Suprapubic skin (tissue), 4 donors: ENCODE data around the gene FIP1L1. TPM values are rescaled to one million over a fixed set of nuclear protein-coding genes. Genes with fewer than 3 reads are reported as not detected.

Experiments
- DNase-seq, 2 donors: peaks; one replicate each; pipeline ENCODE4 v3.0.0-alpha.2; 2019; ENCODE audit warnings: low spot score in 2 of 2
- H3K27ac ChIP-seq: fragments of 200-600 bp; sonication (generic); one replicate; pipeline ENCODE4 v1.5.1; 2019
- H3K27me3 ChIP-seq: fragments of 200-600 bp; sonication (generic); one replicate; pipeline ENCODE4 v1.5.1; 2019
- H3K36me3 ChIP-seq: fragments of 200-600 bp; sonication (generic); one replicate; pipeline ENCODE4 v1.5.1; 2019
- H3K4me1 ChIP-seq: fragments of 200-600 bp; sonication (generic); one replicate; pipeline ENCODE4 v1.5.1; 2019
- H3K4me3 ChIP-seq: fragments of 200-600 bp; sonication (generic); one replicate; pipeline ENCODE4 v1.5.1; 2019; ENCODE audit warnings: mild to moderate bottlenecking
- H3K9me3 ChIP-seq: fragments of 200-600 bp; sonication (generic); one replicate; pipeline ENCODE4 v1.5.1; 2019
- CTCF ChIP-seq, 2 donors: fragments of 200-600 bp in 1 of 2; fragments of 450-650 bp in 1 of 2; sonication (generic) in 1 of 2; IDR thresholded peaks; one replicate each; pipeline ENCODE4 v1.5.1; 2016 to 2019; ENCODE audit warnings: antibody characterized with exemption in 2 of 2, mild to moderate bottlenecking in 1 of 2, moderate library complexity in 1 of 2
- EP300 ChIP-seq: sonication (generic); formaldehyde crosslinking; IDR thresholded peaks from one replicate; pipeline ENCODE4 v1.6.1; 2017; ENCODE audit warnings: antibody characterized with exemption
- POLR2A ChIP-seq, 2 donors: fragments of 450-650 bp; IDR thresholded peaks; one replicate each; pipeline ENCODE4 v1.6.1; 2017; ENCODE audit warnings: antibody characterized with exemption in 2 of 2, mild to moderate bottlenecking in 2 of 2, moderate library complexity in 2 of 2
- POLR2AphosphoS5 ChIP-seq, 3 donors: sonication (generic); formaldehyde crosslinking; IDR thresholded peaks; one replicate each; pipeline ENCODE4 v1.6.1; 2017; ENCODE audit warnings: antibody characterized with exemption in 3 of 3
- WGBS: methylation state at CpG from one replicate; pipeline ENCODE4 v1.1.5; 2018; 5-methylcytosine and 5-hydroxymethylcytosine counted together
- total RNA-seq, 4 donors: library from RNA; depleted of rRNA; stranded (reverse); fragments of >200 nt; gene quantifications; one replicate each; pipeline ENCODE4 v1.1.0, GENCODE V29; 2016

Gene FIP1L1
- total RNA-seq, 4 donors from 2014 or later, result 33.8 to 57.5 (median 46.6) TPM

GRCh38 chr4:53487766-53488165, 110.3 kb downstream of the FIP1L1 start:
- Histone ChIP-seq H3K27ac (no peak overlapping the region), H3K36me3 (no peaks in the 10 kb centered on the region), H3K4me1 (peaks cover 11% of the 10 kb centered on the region), H3K27me3 (no peaks in the 10 kb centered on the region), H3K4me3 (no peak overlapping the region), H3K9me3 (no peaks in the 10 kb centered on the region)
- no peak for TF ChIP-seq CTCF (IDR thresholded peaks at IDR 0.05)
- no peak for TF ChIP-seq POLR2A (IDR thresholded peaks at IDR 0.05)
- no peak for TF ChIP-seq EP300
- no peak for TF ChIP-seq POLR2AphosphoS5 (IDR thresholded peaks at IDR 0.05)
- DNase-seq, result no peak

GRCh38 chr4:53489279-53489889, 111.9 kb downstream of the FIP1L1 start:
- TF ChIP-seq POLR2AphosphoS5 (IDR thresholded peaks at IDR 0.05) (no peak), POLR2A (IDR thresholded peaks at IDR 0.05) (no peak), CTCF (IDR thresholded peaks at IDR 0.05) (no peak), EP300 (no peak)
- H3K27ac ChIP-seq, result no peak overlapping the region
- no peak overlapping the region for H3K4me3 ChIP-seq
- H3K27me3 ChIP-seq, result no peaks in the 10 kb centered on the region
- DNase-seq, result no peak
- no peaks in the 10 kb centered on the region for H3K9me3 ChIP-seq
- no peaks in the 10 kb centered on the region for H3K36me3 ChIP-seq
- H3K4me1 ChIP-seq, result peaks cover 11% of the 10 kb centered on the region

GRCh38 chr4:53490161-53490956, 112.9 kb downstream of the FIP1L1 start:
- TF ChIP-seq POLR2A (IDR thresholded peaks at IDR 0.05) (no peak), POLR2AphosphoS5 (IDR thresholded peaks at IDR 0.05) (no peak), CTCF (IDR thresholded peaks at IDR 0.05) (no peak), EP300 (no peak)
- Histone ChIP-seq H3K27me3 (no peaks in the 10 kb centered on the region), H3K27ac (peak overlapping the region; percentile 62), H3K4me1 (peaks cover 11% of the 10 kb centered on the region), H3K4me3 (no peak overlapping the region), H3K36me3 (no peaks in the 10 kb centered on the region), H3K9me3 (no peaks in the 10 kb centered on the region)
- 61% methylated on average over 6 of the region's 6 CpGs for WGBS
- no peak for DNase-seq

- 35% methylated on average over 3 of the region's 3 CpGs for WGBS
- DNase-seq, result no peak
- TF ChIP-seq EP300 (no peak), CTCF (IDR thresholded peaks at IDR 0.05) (peak; percentile 60 to 75), POLR2AphosphoS5 (IDR thresholded peaks at IDR 0.05) (no peak)
- H3K36me3 ChIP-seq, result peaks cover 5% of the 10 kb centered on the region
- no peaks in the 10 kb centered on the region for H3K27me3 ChIP-seq
- no peaks in the 10 kb centered on the region for H3K9me3 ChIP-seq
- H3K27ac ChIP-seq, result peak overlapping the region; percentile 62
- no peak overlapping the region for H3K4me3 ChIP-seq
- H3K4me1 ChIP-seq, result peaks cover 11% of the 10 kb centered on the region
Observed at GRCh38 chr4:53490965-53491622, 113.7 kb downstream of the FIP1L1 start.

- WGBS, result 93% methylated on average over 6 of the region's 6 CpGs
- peaks cover 24% of the 10 kb centered on the region for H3K4me1 ChIP-seq
- no peak overlapping the region for H3K4me3 ChIP-seq
- TF ChIP-seq CTCF (IDR thresholded peaks at IDR 0.05), result no peak
- TF ChIP-seq POLR2AphosphoS5 (IDR thresholded peaks at IDR 0.05), result no peak
- no peak for TF ChIP-seq EP300
- TF ChIP-seq POLR2A (IDR thresholded peaks at IDR 0.05), result no peak
- no peaks in the 10 kb centered on the region for H3K27me3 ChIP-seq
- no peak for DNase-seq
- H3K36me3 ChIP-seq, result peaks cover 7% of the 10 kb centered on the region
- no peaks in the 10 kb centered on the region for H3K9me3 ChIP-seq
- H3K27ac ChIP-seq, result no peak overlapping the region
Observed at GRCh38 chr4:53494851-53495250, 117.4 kb downstream of the FIP1L1 start.
